Stimulated activated CD4-positive, alpha-beta T cell treated with anti-CD3 and anti-CD28 coated beads, Interleukin-1b, Interleukin-23, amount 100 ng/mL, for 24 hours (primary cell): ENCODE data around the gene SMARCD1.
"Not testable (repeated sequence)": the region's sequence is repeated elsewhere in the genome, so short reads cannot be mapped to it uniquely, and the experiment has no call there.

ENCODE experiments used
- DNase-seq, 4 experiments: peaks; one replicate each; pipeline ENCODE4 v3.0.0-alpha.2; 2020; ENCODE audit warnings: low read depth in 4 of 4, low spot score in 1 of 4

SMARCD1 gene

GRCh38 chr12:50132505-50133135 lies 47.5 kb downstream of the SMARCD1 start:
- DNase-seq = no peak

GRCh38 chr12:50142993-50143392 lies 57.9 kb downstream of the SMARCD1 start:
- DNase-seq = no peak

- DNase-seq = no peak
Observed at GRCh38 chr12:50145439-50145838, 60.3 kb downstream of the SMARCD1 start.

DNA sequence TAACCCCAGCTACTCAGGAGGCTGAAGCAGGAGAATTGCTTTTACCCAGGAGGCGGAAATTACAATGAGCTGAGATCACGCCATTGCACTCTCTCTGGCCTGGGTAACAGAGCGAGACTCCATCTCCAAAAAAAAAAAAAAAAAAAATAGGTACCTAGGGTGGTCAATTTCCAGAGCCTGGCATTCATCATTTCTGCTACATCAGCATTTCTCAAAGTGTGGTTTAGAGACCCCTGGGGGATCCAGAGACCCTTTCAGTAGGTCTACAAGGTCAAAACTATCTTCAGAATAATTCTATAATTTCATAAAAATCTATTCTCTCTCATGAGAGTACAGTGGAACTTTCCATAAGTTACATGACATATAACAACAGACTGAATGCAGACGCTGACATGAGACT lies 62.1 kb downstream of the SMARCD1 start:
- no peak for DNase-seq

- DNase-seq = not testable (repeated sequence)
Observed at GRCh38 chr12:50148011-50148410, 62.9 kb downstream of the SMARCD1 start.

DNA sequence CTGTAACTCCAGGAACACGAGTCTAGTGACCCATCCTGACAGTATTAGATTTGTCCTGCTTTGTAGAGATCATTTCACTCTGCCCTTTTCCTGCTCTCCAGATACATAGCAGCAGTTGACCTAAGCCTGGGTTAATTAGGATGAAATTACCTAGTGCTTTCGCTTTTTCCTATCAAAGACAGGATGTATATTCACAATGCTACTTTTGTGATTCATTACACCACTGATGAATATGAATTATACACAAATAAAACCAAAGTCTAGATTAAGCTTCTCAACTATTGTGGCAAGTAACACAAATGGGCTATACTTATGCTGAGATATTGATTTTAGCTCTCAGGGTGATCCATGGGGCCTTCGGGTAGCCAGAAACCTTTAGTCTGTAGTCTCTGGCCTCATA lies 64.2 kb downstream of the SMARCD1 start:
- DNase-seq = no peak
